RWPE2 (cell line): ENCODE data around the gene RNU6-9.

ENCODE experiments used
- ATAC-seq: fragments of 200-7000 bp; cut with Tn5 transposase; 3 replicates; pipeline ENCODE4 v1.9.1; 2021; ENCODE audit warnings: low read depth
- DNase-seq: peaks from one replicate; pipeline ENCODE4 v3.0.0-alpha.2; 2020; ENCODE audit warnings: low spot score
- H3K27ac ChIP-seq: fragments of 450-650 bp; 2 replicates; pipeline ENCODE4 v1.5.1; 2017; ENCODE audit warnings: mild to moderate bottlenecking; ENCODE audit not compliant: poor library complexity, severe bottlenecking
- H3K27me3 ChIP-seq: fragments of 250-450 bp; sonication (Bioruptor Pico); 2 replicates; pipeline ENCODE4 v1.5.1; 2021; ENCODE audit warnings: mild to moderate bottlenecking, moderate library complexity; ENCODE audit not compliant: insufficient read depth, poor library complexity, severe bottlenecking
- H3K36me3 ChIP-seq: fragments of 250-450 bp; sonication (Bioruptor Pico); 2 replicates; pipeline ENCODE4 v1.5.1; 2020; ENCODE audit warnings: low read depth, mild to moderate bottlenecking, moderate library complexity
- H3K4me1 ChIP-seq: fragments of 250-450 bp; sonication (Bioruptor Pico); 2 replicates; pipeline ENCODE4 v1.5.1; 2021; ENCODE audit warnings: mild to moderate bottlenecking, moderate library complexity; ENCODE audit not compliant: insufficient read depth, poor library complexity, severe bottlenecking
- H3K4me3 ChIP-seq: fragments of 250-450 bp; sonication (Bioruptor Pico); 2 replicates; pipeline ENCODE4 v1.5.1; 2021; ENCODE audit warnings: mild to moderate bottlenecking, moderate library complexity; ENCODE audit not compliant: severe bottlenecking
- H3K9me3 ChIP-seq: fragments of 250-450 bp; sonication (Bioruptor Pico); 2 replicates; pipeline ENCODE4 v1.5.1; 2021; ENCODE audit warnings: mild to moderate bottlenecking, moderate library complexity; ENCODE audit not compliant: severe bottlenecking
- CTCF ChIP-seq: fragments of 450-650 bp; IDR thresholded peaks from one replicate; pipeline ENCODE4 v1.5.1; 2017; ENCODE audit warnings: mild to moderate bottlenecking, moderate library complexity; ENCODE audit not compliant: poor library complexity, severe bottlenecking

The RNU6-9 gene

GRCh38 chr19:925526-926322 is 32.4 kb downstream of the RNU6-9 start, which contains the start of gene ARID3A:
Gene ARID3A, plus strand, starts transcription at chr19:926035. Its CDS starts 3,494 bp downstream, at chr19:929529.
- H3K9me3 ChIP-seq = no peaks in the 10 kb centered on the region
- TF ChIP-seq CTCF = peak; percentile 15
- ATAC-seq = peak; percentile 54
- H3K36me3 ChIP-seq = no peaks in the 10 kb centered on the region
- H3K4me1 ChIP-seq = no peaks in the 10 kb centered on the region
- DNase-seq = peak; percentile 63
- peak within 1 kb of the TSS; percentile 70 for H3K27ac ChIP-seq
- peak within 1 kb of the TSS; percentile 81 for H3K4me3 ChIP-seq
- peaks cover 7% of the 10 kb centered on the region for H3K27me3 ChIP-seq

GRCh38 chr19:926323-926588 is 33.0 kb downstream of the RNU6-9 start:
- H3K27ac ChIP-seq = peak overlapping the region; percentile 70
- H3K4me3 ChIP-seq = peak overlapping the region; percentile 81
- no peaks in the 10 kb centered on the region for H3K4me1 ChIP-seq
- no peak for DNase-seq
- no peak for TF ChIP-seq CTCF
- H3K9me3 ChIP-seq = no peaks in the 10 kb centered on the region
- no peak for ATAC-seq
- no peaks in the 10 kb centered on the region for H3K36me3 ChIP-seq
- H3K27me3 ChIP-seq = peaks cover 2% of the 10 kb centered on the region

- no peak for ATAC-seq
- H3K9me3 ChIP-seq = no peaks in the 10 kb centered on the region
- no peaks in the 10 kb centered on the region for H3K36me3 ChIP-seq
- peak; percentile 42 for DNase-seq
- no peaks in the 10 kb centered on the region for H3K27me3 ChIP-seq
- TF ChIP-seq CTCF = no peak
- peak overlapping the region; percentile 70 for H3K27ac ChIP-seq
- H3K4me1 ChIP-seq = no peaks in the 10 kb centered on the region
- H3K4me3 ChIP-seq = peak overlapping the region; percentile 81
Measured at GRCh38 chr19:926589-927350, 33.5 kb downstream of the RNU6-9 start.

GRCh38 chr19:927351-927779 is 34.1 kb downstream of the RNU6-9 start:
- no peaks in the 10 kb centered on the region for H3K27me3 ChIP-seq
- peak overlapping the region; percentile 70 for H3K27ac ChIP-seq
- no peaks in the 10 kb centered on the region for H3K9me3 ChIP-seq
- no peak for TF ChIP-seq CTCF
- peak overlapping the region; percentile 81 for H3K4me3 ChIP-seq
- DNase-seq (peak; percentile 60), ATAC-seq (no peak)
- no peaks in the 10 kb centered on the region for H3K4me1 ChIP-seq
- no peaks in the 10 kb centered on the region for H3K36me3 ChIP-seq
